PC-3 (cell line): ENCODE measurements around the gene SPATC1L.

Experiments
- CTCF ChIP-seq: fragments of 300-600 bp; sonication (generic); conservative IDR thresholded peaks from 2 replicates; pipeline ENCODE4 v1.5.1; 2017; ENCODE audit warnings: antibody characterized with exemption, low read depth, mild to moderate bottlenecking, low read length
- EZH2 ChIP-seq: fragments of 300-600 bp; sonication (generic); IDR thresholded peaks from one replicate; pipeline ENCODE4 v1.6.1; 2017; ENCODE audit warnings: antibody characterized with exemption, mild to moderate bottlenecking, low read length; ENCODE audit not compliant: unreplicated experiment

DNA sequence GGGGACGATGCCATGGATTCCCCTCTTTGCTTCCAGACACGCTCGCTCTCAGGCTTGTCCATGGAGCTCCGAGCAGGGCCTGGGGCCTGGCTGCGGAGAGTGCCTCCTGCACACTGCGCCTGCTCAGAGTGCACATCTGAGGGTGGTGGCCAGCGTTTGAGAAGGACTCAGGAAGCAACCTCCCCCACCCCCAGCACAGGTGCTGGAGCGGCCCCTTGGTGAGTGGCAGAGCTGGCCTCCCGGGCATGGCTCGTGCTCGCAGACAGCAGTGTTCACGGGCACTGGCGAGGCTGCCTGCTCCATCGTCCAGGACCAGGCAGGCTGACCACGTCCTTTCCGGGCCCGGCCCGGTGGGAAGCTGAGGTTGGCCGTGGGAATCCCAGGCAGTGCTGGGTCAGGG, 2.8 kb downstream of the SPATC1L start:
- no peak for TF ChIP-seq CTCF
- TF ChIP-seq EZH2, result no peak
